GM21423 (cell line): ENCODE measurements around the gene SETSIP.
"Not testable (repeated sequence)": the region's sequence is repeated elsewhere in the genome, so short reads cannot be mapped to it uniquely, and the experiment has no call there.

Source experiments
- ATAC-seq: cut with Tn5 transposase; IDR thresholded peaks from one replicate; pipeline ENCODE4 v1.9.1; 2021; ENCODE audit warnings: mild to moderate bottlenecking, moderate library complexity; ENCODE audit not compliant: unreplicated experiment

SETSIP gene

GRCh38 chr1:92075311-92075710 lies at the start of gene SETSIP:
Gene SETSIP (minus strand): TSS chr1:92075411. CDS start chr1:92075411, 0 bp downstream.
- no peak for ATAC-seq

GRCh38 chr1:92123868-92124267 lies 48.7 kb upstream of the SETSIP start:
- no peak for ATAC-seq

GRCh38 chr1:92118826-92119225 lies 43.6 kb upstream of the SETSIP start:
- no peak for ATAC-seq

DNA sequence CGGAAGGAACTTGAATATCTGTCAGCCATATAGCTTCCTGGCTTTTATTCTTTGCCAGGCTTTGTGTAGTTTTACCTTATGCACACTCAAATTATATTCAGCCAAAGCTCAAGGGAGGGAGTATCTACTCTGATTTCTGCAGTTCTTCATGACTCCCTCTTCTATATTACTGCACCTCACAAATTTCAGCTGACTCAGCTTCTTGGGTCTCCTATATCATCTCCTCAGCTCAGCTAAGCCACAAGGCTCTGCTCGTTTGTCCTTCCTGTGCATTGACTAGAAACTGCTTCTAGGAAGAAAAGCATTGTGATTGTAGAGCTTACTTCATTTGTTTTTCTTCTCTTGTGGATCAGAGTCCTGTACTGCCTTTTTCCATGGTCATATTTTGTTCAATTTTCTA lies 42.3 kb upstream of the SETSIP start:
- ATAC-seq = no peak

DNA sequence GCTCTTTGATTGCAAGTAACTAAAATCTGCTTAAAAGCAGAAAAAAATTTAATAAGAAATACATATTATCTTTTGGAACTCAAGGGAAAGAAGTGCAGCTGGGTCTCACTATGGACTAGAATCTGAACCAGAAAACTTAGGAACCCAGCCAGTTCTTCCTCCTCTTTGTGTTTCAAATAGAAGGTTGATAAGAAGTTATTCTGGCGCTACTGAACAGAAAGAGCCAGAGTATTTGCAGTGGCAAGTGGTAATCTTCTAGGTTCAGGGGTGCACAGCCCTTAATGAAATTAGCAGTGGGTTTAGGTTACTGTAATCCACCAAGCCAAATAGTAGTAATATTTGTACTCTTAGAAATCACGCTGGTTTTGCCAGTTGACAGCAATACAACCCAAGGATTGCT lies 33.4 kb upstream of the SETSIP start:
- ATAC-seq = no peak

DNA sequence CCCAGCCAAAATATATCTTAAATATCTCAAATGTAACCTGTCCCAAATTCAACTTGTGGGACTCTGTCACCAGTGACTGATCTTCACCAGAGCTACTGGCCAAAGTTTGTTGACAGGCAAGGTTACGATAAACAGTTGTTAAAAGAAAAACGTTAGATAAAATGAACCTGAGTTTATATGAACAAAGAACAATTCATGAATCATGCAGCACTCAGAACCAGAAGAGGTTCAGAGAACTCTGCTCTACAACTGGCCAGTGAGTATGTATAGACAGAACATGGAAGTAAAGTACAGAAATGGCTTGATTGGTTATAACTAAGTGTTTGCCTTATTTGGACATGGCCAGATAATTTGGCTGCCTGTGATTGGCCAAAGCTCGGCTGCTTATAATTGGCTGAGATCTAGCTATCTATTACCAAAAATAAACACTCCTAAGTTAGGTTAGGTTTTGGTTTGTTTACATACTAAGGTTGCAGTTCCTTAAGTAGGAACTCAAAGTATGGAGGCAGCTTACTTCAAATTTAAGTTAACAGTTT lies 30.4 kb upstream of the SETSIP start:
- ATAC-seq = no peak

DNA sequence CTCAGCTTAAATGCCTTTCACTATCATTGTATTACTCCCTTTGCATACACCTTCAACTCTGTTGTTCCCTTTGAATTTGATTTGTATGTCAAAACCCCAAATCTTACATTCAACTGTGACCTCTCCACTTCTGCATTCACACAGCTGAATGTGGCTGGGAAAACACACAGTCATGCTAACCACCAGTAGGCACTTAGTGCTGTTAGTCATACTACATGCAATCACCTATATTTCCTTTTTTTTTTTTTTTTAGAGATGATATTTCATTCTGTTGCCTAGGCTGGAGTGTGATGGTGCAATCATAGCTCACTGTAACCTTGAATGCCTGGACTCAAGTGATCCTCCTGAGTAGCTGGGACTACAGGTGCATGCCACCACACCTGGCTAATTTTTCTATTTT lies 21.1 kb upstream of the SETSIP start:
- ATAC-seq = no peak

DNA sequence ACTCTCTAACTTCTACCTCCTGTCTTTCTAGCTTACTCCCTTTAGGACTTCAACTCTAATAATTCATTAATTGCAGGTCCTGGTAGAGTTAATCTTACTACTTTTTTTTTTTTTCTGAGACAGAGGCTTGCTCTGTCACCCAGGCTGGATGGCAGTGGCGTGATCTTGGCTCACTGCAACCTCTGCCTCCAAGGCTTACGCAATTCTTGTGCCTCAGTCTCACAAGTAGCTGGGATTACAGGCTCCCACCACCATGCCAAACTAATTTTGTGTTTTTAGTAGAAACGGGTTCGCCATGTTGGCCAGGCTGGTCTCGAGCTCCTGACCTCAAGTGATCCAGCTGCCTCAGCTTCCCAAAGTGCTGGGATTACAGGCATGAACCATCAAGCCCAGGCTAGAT lies 20.7 kb upstream of the SETSIP start:
- ATAC-seq = no peak

DNA sequence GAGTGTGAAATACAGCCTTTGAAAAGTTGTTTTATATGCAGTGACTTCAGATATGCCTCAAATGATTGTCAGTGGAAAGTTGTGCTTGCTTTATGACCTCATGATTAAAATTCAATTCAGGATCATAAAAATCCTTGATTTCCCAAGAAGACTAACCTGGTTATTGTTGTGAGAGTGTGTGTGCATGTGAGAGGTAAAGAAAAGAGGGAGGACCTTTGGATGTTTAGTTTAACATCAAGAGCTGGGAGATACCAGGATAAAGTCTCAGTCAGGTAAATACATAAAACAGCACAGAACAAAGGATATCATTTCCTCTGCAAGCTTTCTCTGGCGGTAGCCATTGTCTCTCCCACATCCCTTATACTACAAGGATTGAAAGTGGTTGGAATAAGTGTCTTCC lies 19.4 kb upstream of the SETSIP start:
- no peak for ATAC-seq

DNA sequence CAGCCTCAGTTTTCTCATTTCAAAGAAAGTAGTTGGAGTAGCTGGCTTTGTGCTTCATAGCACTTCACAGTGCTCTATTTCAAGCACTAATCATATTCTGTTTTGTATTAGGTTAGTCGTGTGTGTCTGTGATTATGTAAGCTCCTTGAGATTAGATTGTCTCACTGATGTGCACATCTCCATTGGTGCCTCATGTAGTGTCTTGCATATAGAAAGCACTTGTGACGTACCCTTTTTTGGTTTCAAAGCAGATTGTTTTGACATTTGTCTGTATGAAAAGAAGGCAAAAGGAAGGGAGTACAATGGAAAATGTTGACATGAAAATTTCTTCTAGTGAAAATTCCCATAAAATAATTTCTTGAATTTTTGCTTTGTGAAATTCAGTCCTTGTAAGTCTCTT lies 18.9 kb upstream of the SETSIP start:
- ATAC-seq = no peak

DNA sequence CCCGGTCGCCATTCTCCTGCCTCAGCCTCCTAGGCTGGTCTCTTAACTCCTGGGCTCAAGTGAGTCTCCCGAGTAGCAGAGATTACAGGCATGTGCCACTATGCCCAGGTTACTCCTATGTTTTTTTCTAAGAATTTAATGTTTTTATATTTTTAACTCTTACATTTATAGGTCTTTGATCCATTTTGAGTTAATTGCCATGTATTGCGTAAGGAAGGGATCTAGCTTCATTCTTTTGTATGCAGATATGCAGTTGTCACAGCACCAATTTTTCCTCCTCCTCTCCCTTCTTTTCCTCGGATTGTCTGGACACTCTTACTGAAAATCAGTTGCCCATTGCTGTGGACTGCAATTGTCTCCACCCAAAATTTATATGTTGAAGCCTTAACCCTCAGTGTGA lies 16.4 kb upstream of the SETSIP start:
- ATAC-seq = no peak

GRCh38 chr1:92087542-92087941 lies 12.3 kb upstream of the SETSIP start:
- ATAC-seq = no peak

- no peak for ATAC-seq
Observed at GRCh38 chr1:92085727-92086126, 10.5 kb upstream of the SETSIP start.

DNA sequence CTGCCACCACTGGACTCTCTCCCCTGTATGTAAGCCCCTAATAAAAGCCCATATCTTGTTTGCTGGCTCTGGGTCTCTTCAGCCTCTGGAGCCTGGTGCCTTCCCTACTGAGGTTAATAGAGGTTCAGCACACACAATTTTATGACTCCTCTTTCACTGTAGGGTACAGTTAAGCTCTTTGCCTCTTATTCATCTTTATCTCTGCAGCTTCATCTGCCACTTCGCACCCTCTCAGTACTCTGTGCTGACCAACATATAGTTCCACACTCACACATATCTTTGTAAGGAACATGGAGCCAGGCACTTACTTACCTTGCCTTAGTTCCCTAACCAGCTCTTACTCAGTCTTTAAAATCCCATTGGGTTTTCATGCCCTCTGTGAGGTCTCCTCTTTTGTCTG lies 9.4 kb upstream of the SETSIP start:
- no peak for ATAC-seq

GRCh38 chr1:92081031-92081430 lies 5.8 kb upstream of the SETSIP start:
- ATAC-seq = no peak

DNA sequence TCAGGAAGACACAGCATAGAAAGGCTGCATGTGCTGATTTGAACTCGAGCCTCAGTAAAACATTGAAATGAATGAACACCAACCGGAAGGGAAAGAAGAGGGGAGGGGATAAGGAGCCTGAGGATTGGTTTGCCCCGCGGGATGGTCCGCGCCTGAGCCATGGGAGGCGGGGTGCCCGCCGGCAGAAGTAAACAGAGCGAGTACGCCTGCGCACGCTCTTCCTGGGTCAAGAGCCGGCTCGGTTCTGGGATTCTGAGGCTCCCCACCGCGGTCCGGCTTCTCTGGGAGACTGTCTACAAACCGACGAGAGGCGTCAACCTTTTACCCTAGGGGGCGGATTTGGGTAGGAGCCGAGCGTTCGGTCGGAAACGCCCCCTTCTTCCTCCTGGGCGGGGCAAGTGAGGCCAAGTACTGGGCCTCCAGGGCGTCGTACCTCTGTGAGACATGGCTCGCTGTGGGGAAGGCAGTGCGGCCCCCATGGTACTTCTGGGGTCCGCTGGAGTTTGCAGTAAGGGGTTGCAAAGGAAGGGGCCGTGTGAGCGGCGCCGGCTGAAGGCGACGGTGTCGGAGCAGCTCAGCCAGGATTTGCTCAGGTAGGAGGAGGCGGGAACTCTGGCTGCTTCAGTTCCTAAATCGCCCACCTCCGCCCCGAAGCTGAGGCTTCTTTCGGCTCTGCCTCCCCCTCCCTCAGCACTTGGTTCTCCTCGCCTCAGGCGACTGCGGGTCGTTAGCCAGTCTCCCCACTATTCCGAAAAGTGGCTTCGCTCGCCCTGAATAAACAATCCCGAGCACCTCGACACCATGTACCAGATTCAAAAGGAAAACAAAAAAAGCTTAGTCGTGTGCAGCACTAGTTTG lies 5.1 kb upstream of the SETSIP start, which contains the start of gene BTBD8:
BTBD8 (plus strand) TSS at position 218 of the 858 bp plus-strand sequence; CDS start at position 445, 227 bp downstream.
- peak; percentile 95 for ATAC-seq

DNA sequence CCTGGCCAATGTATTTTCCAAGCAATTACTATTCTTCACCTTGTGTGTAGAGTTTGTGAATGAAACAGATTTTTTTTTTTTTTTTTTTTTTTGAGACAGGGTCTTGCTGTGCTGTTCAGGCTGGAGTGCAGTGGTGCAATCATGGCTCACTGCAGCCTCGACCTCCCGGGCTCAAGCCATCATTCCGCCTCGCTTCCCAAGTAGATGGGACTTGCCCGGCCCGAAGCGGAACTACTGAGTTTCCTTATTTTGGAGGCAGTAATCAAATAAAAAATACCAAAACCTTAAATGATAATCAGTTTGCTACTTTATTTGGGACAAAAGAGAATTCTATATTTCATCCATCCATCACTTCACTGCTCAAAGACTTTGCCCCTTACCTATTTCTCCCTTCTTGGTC lies 4.2 kb upstream of the SETSIP start:
- no peak for ATAC-seq

GRCh38 chr1:92078077-92078476 lies 2.9 kb upstream of the SETSIP start:
- ATAC-seq = not testable (repeated sequence)

DNA sequence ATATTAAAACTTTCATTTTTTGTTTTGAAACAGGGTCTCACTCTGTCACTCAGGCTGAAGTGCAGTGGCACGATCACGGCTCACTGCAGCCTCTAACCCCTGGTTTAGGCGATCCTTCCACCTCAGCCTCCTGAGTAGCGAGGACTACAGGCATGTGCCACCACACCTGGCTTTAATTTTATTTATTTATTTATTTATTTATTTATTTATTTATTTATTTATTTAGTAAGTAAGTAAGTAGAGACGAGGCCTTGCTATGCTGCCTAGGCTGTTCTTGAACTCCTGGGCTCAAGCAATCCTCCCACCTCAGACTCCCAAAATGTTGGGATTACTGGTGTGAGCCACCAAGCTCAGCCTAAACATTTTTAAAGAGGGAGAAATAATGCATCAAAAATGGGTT lies 1.2 kb upstream of the SETSIP start:
- ATAC-seq = no peak

- ATAC-seq = not testable (repeated sequence)
Observed at GRCh38 chr1:92074446-92074845, 765 bp downstream of the SETSIP start.

GRCh38 chr1:92070892-92071291 lies 4.3 kb downstream of the SETSIP start:
- no peak for ATAC-seq

GRCh38 chr1:92066321-92066720 lies 8.9 kb downstream of the SETSIP start:
- ATAC-seq = no peak

GRCh38 chr1:92065042-92065441 lies 10.2 kb downstream of the SETSIP start:
- no peak for ATAC-seq
